Cardiac septum (tissue), 1 donor: ENCODE measurements around the gene SH3PXD2A. TPM values are rescaled to one million over a fixed set of nuclear protein-coding genes. Genes with fewer than 3 reads are reported as not detected.
"Not testable (repeated sequence)": the region's sequence is repeated elsewhere in the genome, so short reads cannot be mapped to it uniquely, and the experiment has no call there.

Source experiments
- DNase-seq: peaks from one replicate; pipeline ENCODE4 v3.0.0-alpha.2; 2020; ENCODE audit warnings: low spot score
- intact Hi-C: fragments of 100-400 bp; cut with DNase I; formaldehyde crosslinking; loops from one replicate; pipeline ENCODE4 v1.14.0; 2022
- total RNA-seq: library from RNA; stranded (reverse); fragmentation: NEBNext Ultra II Directional; extraction: Animal tissue kit (Norgen Biotek cat#: 25700); gene quantifications from one replicate; pipeline ENCODE4 v1.2.1, GENCODE V29; 2021
- donor health status: DM: no; HTN: no; CAD: no.

The SH3PXD2A gene
- total RNA-seq, 1 donor from 2014 or later: 45.0 TPM

- intact Hi-C loops: loop anchor here (5.0 kb wide), 1 partner anchor 50 kb away; no protein-coding TSS in a partner anchor
Observed at GRCh38 chr10:103616705-103617601, 238.4 kb downstream of the SH3PXD2A start.

GRCh38 chr10:103614306-103615158 lies 240.8 kb downstream of the SH3PXD2A start:
- intact Hi-C loops: loop anchor here (5.0 kb wide), 1 partner anchor 53 kb away; no protein-coding TSS in a partner anchor
- no peak for DNase-seq

More at GRCh38 chr10:103616705-103617601, 238.4 kb downstream of the SH3PXD2A start:
- no peak for DNase-seq

DNA sequence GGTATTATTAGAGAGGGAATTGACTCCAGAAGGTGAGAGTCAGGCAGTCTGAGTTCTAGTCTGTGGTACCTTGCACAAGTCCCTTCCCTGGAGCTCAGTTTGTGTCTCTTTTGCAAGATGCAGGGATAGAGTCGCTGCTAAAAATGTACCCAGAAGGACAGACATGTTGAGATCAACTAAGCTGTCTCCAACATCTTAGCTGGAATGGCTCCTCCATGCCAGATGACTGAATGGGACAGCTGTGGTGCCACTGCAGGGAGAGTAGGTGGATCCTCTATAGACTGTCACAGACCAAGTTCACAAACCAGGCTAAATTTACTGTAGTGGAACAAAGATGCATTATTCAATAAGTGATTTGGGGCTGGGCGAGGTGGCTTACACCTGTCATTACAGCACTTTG lies 241.8 kb downstream of the SH3PXD2A start:
- intact Hi-C loops: no loop called here
- DNase-seq: no peak

DNA sequence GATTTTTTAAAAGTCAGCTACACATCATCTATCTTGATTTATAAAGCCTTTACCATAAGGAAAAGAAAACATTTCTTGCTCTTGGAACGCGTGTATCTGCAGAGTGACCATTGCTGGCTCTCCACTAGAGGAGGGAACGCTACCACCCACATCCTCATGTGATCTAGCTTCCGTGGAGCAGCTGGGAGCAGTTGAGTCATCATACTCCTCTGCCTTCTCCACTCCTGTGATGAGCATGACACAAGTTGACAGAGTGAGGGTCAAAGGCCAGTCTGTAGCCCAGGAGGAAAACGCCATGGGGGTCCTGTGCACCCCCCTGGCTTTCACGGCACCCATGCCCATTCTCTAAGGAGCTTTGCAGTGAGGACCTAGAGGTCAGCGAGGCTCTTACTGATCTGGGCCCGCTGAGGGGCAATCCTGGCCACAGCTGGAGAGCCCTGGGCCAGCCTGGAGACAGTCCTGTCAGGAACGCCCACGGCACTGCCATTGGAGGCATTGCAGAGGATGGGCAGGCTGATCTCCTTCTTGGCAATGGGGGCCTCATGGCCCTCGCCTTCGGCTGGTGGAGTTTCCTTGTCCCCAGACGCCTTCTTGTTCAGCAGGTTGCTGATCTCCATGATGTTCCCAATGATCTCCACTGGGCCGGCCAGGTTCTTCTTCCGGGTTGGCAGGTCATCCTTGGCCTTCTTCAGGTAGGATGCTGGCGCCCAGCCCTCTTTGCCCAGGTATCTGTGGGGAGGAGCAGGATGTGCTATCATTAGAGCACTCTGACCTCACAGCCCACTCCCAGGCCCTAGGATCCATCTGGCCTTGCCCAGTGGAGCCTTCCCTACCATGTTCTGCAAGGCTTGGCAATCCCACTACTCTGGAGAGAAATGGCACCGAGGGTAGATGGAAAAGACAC lies 242.7 kb downstream of the SH3PXD2A start:
- DNase-seq: no peak
- intact Hi-C loops: no loop called here

DNA sequence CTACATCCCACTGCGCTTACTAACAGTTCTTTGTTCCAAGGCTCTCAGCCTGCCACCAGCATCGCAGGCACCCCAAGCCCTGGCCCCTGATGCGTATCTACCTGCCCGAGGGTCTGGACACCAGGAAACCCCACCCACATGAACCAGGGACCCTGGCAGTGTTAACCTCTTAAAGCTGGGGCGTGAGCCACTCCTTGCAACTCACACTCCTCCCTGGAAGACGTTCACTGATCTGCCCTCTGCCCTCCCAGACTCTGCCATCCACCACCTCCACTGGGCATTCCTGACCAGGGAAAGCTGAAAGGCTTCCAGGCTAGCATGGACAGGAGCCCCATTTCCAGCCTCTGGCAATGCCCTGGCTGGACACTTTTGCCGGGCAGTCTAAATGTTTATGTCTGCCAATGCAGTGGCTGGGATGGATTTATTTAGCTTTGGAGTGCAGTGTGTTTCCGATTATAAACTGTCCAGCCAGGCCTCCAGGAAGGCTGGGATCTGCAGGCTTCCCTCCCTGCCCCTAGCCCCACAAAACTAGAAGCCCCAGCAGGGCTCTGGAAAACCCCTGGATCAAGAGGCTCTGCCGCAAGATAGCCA lies 244.4 kb downstream of the SH3PXD2A start:
- intact Hi-C loops: no loop called here
- no peak for DNase-seq

DNA sequence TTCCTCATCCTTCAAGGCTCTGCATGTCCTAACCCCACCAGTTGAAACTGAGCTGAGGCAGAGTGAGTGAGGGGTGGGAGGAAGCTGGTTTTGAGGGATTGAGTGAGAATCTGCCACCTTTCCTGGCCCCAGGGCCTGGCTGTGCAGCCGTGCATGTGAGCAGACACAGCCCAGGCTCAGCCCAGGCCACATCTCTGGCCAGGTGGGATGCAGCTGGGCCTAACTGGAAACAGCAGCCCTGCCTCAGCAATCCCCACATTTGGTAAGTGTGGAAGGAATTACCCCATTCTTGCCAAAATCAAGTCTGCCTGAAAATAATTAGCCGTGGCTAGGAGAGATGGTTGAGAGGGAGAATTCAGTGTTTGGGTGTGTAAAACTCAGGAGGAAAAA lies 245.3 kb downstream of the SH3PXD2A start:
- no peak for DNase-seq
- intact Hi-C loops: no loop called here

DNA sequence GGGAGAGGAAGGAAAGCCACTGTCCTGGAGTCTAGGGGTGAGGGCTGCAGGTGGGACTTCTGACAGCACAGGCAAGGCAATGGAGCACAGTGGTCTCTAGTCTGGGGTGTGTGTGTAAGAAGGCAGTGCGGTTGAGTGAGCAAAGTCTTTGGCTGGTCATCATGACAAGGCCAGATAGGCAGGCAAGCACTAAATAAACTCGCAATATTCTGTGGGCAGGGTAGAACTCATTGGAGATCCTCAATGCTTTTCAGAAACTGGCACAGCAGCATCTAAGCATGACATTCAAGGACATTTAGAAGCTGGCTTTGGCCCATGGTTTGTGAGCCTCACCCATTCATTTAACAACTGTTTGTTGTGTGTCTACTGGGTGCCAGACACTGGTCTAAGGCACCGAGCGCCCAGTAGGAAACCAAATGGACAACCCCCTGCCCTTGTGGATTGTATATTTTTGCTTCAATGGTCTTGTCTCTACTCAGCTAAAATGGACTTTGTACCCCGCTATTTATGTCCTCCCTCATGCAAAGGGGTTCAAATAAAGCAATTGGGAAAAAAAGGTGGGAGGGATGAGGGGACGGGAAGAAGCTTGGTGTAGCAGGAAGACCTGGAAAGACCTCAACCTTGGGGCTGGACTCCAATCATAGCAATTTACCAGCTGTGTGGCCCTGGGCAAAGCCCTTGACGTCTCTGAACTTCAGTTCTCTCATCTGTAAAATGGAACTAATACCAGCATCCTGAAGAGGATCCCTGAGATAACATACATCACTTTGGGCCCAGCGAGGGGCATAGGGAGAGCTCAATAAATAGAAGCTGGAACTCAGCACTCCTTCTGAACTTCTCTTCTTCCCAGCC lies 245.9 kb downstream of the SH3PXD2A start:
- no peak for DNase-seq
- intact Hi-C loops: no loop called here

DNA sequence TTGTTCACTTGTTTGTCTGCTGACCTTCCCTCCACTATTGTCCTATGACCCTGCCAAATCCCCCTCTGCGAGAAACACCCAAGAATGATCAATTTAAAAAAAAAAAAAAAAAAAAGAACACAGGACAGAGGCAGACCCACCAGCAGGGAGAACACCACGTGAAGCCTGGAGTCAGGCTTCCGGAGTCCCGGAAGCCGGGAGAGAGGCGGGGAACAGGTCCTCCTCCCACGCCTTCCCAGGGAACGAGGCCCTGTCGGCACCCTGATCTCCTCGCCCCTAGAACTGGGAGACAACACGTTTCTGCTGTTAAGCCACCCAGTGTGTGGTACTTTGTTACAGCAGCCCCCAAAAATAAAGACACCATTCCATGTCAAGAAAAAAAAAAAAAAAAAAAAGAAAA lies 247.3 kb downstream of the SH3PXD2A start:
- DNase-seq, intact Hi-C loops: not testable (repeated sequence)

DNA sequence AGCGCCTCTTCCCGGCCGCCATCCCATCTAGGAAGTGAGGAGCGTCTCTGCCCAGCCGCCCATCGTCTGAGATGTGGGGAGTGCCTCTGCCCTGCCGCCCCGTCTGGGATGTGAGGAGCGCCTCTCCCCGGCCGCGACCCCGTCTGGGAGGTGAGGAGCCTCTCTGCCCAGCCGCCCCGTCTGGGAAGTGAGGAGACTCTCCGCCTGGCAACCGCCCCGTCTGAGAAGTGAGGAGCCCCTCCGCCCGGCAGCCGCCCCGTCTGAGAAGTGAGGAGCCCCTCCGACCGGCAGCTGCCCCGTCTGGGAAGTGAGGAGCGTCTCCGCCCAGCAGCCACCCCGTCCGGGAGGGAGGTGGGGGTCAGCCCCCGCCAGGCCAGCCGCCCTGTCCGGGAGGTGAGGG lies 248.3 kb downstream of the SH3PXD2A start:
- intact Hi-C loops, DNase-seq: not testable (repeated sequence)

DNA sequence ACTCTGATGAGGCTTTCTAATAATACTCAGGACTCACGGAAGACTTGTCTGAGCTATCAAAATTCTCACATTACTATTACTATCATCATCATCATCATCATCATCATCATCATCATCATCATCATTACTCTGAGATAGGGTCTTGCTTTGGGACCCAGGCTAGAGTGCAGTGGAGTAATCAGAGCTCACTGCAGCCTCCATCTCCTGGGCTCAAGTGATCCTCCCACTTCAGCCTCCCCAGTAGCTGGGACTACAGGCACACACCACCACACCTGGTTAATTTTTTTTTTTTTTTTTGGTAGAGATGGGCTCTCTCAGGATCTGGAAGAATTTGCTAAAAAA lies 249.3 kb downstream of the SH3PXD2A start:
- intact Hi-C loops, DNase-seq: not testable (repeated sequence)

GRCh38 chr10:103605359-103606096 lies 249.8 kb downstream of the SH3PXD2A start:
- no peak for DNase-seq
- intact Hi-C loops: loop anchor here (2.0 kb wide), 1 partner anchor 81 kb away; no protein-coding TSS in a partner anchor

DNA sequence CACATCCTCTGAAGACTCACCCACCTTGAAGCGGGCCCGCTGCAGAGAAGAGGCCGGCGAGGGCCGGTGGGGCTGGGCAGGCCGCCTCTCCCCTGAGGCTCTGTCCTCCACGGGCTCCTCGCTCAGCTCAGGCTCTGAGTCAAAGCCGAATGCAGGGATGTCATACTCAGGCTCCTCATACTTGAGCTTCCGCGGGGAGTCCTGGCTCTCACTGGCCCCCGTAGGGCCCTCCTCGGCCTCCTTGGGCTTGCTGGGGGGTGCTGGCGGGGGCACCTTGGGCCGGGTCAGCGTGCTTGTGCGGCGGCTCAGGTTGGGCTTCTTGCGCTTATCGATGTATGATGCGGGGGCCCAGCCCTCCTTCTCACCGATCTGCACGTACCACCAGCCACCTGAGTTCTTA lies 252.0 kb downstream of the SH3PXD2A start:
- intact Hi-C loops: no loop called here
- no peak for DNase-seq

DNA sequence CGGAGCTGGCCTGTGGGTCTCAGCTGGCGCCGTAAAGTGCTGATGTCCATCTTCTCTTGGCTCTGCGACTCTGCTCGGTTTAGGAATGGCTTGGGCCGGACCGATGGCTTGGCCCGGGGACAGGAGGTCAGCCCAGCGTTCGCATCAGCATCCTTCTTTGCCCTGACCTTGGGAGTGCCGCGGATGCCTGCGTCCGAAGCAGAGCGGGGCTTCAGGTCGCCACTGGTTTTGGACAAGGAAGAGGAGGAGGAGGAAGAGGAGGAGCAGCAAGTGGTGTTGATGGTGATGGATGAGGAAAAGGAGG lies 252.6 kb downstream of the SH3PXD2A start:
- no peak for DNase-seq
- intact Hi-C loops: no loop called here

GRCh38 chr10:103602028-103602851 lies 253.1 kb downstream of the SH3PXD2A start:
- DNase-seq: no peak
- intact Hi-C loops: no loop called here

DNA sequence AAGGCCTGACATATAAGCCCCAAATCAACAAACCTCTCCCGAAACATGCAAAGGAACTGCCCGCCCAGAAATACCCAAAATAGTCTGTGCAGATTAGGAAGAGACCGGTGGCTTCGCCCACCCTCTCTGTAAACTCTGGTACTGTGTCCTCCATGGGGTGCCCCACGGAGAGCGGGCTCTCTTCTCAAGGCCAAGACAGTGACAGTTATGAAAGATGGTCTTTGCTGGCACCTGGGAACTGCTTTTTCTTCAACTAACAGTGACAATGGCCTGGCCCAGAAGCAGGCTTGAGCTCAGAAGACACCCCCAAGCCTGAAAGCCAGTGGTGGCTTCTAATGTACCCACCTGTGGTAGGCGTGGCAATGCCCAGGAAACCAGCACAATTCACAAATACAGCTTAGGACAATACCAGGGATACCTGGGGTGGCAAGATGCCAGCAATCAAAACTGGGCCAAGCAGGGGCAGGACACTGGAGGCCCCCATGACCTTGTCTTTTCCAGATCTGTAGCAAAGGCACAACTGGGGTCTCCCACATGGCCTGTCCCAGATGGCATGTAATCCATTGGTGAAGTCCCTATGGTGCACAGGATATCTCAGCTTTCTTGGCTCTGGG lies 254.3 kb downstream of the SH3PXD2A start:
- no peak for DNase-seq
- intact Hi-C loops: no loop called here

DNA sequence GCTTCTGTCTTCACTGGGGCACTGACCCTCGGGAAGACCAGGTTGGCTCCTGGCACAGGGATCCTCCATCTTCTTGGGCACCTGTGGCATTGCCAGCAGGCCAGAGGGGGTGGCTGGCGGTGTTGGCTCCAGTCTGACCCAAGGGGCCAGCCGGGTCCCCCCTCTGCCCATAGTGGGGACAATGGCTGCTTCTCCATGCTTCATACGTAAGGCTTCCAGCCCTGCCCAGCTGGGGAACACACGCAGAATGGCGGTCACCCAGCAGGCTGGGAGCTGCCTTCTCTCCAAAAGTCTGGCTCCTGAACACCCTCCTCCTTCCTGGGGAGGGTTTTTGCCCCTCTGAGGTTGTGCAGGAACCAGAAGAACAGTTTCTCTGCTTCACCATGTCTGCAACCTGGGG lies 255.1 kb downstream of the SH3PXD2A start:
- DNase-seq: no peak
- intact Hi-C loops: no loop called here
